HG03571 (cell line): Measurements from ENCODE around the gene TIMP2.
"Not testable (repeated sequence)": the region's sequence is repeated elsewhere in the genome, so short reads cannot be mapped to it uniquely, and the experiment has no call there.

Experiments used
- ATAC-seq: cut with Tn5 transposase; IDR thresholded peaks from one replicate; pipeline ENCODE4 v1.9.1; 2021; ENCODE audit not compliant: unreplicated experiment

Gene TIMP2

DNA sequence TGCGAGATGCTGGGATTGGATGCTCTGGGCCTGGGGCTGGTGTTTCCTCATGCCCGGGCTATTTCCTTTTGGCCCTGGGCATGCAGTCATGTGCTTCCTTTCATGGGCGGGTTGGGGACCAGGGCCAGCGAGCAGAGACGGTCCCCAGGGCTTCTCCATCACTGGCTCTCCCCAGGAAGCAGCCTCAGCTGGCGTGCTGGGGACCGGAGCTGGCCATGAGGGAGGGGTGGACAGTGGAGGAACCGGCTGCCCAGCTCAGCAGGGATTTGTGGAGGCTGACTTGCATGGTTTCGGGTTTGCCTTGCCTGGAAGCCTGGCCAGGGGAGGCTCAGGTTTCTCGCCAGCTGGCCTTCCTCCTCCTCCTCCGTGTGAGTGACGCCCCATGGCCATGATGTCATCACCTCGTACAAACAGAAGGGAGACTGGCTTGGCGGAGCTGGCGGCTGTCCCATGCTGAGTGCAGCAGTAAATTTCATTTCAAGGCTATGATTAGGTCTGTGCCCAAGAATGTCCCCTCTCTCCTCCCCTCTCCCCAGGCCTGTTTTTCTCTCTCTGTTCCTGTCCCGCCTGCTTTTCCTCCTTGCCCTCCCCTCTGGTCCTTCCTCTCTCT, 8.9 kb upstream of the TIMP2 start:
- ATAC-seq = no peak

DNA sequence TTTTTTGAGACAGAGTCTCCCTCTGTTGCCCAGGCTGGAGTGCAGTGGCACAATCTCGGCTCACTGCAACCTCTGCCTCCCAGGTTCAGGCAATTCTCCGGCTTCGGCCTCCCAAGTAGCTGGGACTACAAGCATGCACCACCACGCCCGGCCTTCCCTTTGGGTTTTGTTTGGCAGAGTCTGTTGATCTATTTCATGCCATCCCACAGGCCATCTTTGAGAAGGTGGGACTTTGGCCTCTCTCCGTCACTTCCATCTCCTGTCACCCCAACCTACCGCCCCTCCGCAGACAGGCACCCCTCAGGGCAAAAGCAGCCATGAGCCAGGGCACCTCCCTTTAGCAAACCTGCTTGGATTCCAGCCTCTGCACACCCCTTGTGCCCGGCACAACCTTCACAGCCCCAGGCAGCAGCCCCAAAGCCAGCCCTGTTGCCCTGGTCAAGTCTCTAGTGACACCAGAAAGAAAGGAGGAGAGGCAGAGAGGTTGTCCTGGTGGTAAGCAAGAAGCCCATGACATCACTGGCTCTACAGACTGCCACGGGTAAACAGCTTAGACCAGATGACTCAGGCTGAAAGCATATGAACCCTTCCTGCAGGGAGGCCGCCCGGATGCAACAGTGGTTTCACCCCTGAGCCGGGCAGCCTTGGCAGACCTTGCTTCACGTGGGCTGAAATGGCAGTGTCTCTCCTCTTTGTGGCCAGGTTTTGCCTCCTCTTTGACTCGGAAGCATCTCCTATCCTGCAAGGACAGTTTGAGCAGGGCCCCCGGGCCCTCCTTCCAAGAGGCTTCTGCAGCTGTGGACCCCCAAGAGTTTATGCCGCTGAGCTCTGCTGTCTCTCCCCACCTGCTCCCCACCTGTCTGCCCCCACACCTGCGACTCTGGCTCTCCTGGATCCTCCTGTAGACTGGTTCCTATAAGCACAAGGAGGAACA, 8.1 kb upstream of the TIMP2 start:
- no peak for ATAC-seq

DNA sequence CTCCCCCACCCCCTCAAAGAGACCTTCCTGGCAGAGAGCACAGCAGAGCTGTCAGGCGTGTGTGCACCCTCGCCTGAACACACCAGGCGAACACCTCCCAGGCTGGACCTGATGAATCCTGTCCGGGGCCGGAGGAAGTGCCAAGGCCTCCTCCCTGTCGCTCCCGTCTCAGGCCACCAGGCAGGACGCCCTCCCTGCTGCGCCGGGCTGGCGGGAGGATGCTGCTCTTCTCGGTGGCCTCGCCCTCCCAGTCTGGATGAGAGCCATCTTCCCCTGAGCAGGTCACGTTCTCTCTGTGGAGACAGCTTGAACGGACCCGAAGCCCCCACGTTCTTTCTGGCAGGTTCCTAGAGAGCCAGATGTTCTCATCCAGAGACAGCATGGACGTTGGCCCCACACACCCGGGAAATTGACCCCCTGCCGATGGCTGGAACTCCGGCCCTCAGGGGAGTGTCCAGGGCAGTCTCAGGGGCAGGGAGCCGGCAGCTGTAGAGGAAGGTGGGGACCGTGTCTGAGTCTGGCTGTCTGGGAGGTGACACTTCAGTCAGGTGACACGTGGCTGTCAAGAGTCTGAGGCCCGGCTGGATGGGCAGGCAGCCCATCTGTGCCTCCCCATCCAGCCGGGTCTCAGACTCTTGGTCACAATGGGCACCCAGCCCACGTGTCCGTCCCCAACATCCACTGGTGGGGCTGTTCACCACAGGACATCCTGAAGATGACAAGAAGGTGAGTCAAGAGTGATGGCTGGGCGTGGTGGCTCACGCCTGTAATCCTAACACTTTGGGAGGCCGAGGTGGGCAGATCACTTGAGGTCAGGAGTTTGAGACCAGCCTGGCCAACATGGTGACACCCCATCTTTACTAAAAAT, 5.0 kb upstream of the TIMP2 start:
- ATAC-seq = no peak

DNA sequence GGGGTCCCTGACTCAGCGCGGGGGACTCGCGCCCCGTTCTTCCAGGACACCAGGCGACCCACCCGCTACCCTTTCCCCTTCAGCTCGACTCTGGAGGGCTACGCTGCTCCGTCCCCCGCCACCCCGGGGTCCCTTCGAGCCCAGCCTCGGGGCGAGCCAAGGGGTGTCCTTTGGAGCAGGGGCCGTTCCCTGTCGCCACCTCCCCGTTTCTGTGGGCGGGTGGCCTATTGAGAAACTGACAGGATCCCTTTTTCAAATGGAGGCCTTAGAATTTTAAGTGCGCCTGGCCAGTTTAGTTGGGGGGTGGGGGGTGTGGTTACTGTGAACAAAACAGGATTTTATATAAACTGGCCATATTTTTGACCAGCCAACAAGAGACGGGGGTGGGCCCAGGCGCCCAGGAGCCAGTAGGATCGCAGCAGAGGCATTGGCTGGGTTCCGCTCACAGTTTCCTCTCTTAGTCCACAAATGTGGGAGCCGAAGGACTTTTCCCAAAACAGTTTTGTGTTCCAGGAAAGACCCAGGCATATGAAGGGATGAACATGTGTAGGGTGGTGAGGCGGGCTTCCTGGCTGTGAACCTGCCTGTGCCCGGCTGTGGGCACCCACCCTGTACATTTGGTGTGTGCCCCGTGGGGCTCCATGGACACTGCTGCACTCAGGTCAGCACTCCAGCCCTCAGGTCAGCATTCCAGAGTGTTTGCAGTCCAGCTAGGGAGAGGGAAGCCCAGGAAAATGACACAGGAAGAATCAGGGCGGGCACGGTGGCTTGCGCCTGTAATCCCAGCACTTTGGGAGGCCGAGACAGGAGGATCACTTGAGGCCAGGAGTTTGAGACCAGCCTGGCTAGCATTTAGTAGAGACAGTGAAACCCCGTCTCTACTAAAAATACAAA, 722 bp upstream of the TIMP2 start:
- no peak for ATAC-seq

DNA sequence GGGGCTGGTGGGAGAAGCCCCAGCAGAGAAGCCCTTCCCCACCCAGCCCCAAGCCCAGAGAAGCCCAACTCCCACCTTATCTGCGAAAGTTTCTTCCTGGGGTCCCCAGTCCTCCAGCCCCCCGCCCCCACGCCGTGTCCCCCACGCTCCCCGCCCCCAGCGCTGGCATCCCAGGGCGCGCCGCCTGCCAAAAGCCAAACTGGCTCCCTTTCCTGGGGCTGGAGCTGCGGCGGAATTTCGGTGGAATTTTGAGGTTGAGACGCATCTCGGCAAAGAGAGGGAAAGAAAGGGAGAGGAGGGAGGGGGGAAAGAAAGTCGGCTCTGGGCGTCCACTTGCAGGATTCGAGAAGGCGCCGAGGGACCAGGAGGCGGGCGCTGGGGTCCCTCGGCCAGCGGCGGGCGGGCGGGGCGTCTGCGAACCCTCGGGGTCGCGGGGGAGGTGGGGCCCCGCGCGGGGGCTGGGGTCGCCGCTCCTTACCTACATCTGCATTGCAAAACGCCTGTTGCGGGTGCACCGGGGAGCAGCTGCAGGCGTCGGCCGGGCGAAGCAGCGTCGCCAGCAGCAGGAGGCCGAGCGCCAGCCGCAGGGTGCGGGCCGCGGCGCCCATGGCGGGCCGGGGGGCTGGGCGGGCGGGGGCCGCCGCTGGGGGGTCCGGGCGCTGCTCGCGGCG, 571 bp downstream of the TIMP2 start:
- no peak for ATAC-seq

DNA sequence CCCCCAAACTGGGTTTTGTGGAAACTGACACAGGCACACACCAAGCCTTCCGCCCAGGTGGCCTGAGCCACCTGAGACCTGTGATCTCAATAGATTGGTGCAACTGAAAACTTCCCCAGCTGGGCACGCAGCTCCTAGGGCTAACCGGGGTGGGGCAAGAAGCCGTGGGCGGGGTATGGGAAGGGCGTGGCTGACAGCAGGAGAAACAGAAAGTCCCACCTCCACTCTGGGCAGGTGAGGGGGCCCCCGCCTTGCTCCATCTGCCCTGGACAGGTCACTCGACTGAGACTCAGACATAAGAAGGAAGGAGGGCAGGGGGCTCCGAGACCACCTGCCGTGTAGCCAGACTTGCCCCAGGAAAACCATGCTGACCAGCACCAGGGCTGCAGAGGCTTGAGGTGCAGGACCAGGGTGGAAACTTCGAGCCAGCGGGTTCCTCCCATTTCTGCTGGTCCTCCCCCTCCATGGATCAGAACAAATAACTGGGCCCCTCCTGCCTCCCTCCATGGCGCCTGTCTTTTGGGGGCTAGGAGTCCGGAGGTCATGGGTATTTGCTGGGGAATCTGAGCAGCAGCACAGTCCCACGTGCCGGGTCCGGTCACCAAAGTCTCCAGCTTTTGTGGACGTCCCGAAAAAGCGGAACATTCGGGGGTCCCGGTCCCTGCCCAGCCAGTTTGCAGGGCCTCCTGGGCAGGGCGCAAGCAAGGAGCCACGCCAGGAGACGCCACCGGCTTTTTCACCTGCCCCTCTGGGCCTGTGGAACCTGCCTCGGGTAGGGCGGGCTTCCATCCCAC, 1.3 kb downstream of the TIMP2 start:
- ATAC-seq = no peak

DNA sequence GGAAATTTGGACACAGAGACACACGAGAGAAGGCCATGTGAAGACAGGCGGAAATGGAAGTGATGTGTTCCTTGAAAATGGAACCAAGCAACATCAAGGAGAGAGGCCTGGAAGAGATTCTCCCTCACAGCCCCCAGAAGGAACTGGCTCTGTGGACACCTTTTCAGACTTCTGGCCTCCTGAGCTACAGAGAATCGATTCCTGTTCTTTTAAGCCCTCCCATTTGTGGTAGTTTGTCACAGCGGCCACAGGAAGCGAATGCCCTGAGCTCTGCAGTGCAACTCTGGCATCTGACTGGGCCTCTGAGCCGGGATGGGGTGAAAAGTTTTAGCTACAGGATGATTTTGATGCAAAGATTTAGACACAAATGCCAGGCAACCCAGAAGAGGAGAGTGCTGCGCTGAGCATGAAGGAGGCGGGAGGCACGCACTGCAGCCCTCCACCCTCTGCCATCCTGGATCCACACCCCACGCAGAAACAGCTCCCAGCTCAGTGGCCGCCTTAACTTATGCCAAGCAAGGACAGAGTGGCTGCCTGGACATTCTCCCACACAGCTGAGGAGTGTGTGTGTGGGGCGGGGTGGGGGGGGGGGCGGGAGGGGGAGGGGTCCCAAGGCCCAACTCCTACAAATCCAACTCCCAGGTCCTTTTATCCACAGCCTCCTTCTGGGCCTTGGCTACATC, 2.2 kb downstream of the TIMP2 start:
- ATAC-seq = no peak

DNA sequence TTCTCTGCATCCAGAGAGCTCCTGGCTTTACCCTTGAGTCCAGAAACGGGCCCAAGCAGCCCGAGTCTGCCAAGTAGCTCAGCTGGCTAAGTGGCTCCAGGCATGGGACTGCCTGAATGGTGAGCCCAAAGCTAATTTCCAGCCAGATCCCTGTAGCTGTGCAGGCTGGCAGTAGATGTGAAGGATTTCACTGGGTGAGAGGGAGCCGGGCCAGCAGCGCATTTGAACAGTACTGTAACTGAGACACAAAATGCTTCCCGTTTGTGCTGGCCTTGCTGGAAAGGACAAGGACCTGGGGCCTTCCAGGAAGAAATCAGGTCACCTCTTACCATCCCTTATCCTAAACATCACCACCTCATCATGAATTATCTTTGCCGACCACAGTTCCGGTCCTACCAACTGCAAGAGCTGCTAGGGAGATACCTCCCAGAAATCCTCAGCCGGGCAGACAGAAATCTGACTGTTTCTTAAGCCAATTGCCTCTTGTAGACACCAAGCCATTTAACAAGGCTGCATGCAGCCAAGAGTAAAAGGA, 3.7 kb downstream of the TIMP2 start:
- ATAC-seq = no peak

DNA sequence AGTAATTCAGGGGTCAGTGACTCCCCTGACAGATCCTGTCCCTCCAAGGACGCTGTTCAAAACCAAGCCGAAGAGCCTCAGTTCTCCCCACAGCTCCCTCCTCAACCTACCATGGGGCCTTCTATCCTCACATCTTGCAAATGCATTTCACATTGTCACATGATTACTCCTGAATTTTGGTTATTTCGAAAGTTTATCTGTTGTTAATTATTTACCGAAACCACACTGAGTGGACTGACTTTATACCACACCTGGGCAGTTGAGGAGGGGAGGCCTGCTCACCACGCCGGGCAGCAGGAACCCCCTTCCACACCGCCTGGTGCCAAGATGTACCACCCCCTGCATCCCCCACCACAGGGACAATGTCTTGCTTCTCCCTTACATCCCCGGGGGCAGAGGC, 4.7 kb downstream of the TIMP2 start:
- ATAC-seq = no peak

DNA sequence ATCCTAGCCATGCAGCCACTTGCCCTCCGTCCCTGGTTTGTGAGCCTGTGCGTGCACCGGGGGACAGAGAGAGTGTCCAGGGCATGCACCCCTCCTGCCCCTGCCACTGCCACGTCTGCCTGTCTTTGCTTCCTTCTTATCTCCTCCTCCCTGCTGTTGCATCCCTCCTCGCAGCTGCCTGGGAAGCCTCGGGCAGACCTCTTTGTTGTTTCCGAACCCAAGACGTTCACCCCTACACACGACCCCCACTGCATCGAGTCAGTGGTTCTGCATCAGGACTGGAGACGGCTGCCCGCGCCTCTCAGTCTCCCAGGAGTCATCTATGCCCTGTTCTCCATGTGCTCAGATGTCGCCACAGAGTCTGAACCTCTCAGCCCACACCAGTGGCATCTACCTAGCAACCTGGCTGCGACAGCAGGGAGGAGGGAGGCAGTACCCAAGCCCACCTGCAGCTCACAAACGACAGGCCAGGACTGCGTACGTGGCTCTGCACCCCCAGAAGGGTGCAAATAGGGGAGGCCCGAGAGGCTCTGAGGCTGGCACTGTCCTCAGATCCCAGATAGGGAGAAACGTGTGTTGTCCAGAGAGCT, 5.2 kb downstream of the TIMP2 start:
- no peak for ATAC-seq

DNA sequence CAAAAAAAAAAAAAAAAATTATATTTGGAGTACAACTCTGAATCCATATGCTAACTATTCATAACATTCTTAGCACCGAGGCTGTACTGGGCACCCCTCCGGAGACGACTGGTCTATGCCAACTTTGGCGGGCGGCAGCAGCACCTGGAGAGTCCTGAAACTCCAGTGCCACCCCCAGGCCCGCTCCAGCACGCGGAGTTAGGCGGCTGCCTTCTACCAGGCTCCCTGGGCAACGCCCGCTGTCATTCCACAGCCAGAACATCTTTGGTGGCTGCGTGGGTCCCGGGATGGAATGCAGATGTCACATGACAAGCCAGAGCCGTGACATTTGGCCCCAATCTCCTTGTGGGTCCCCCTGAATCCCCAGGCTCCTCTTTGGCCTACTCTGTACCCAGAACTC, 6.2 kb downstream of the TIMP2 start:
- ATAC-seq = no peak

DNA sequence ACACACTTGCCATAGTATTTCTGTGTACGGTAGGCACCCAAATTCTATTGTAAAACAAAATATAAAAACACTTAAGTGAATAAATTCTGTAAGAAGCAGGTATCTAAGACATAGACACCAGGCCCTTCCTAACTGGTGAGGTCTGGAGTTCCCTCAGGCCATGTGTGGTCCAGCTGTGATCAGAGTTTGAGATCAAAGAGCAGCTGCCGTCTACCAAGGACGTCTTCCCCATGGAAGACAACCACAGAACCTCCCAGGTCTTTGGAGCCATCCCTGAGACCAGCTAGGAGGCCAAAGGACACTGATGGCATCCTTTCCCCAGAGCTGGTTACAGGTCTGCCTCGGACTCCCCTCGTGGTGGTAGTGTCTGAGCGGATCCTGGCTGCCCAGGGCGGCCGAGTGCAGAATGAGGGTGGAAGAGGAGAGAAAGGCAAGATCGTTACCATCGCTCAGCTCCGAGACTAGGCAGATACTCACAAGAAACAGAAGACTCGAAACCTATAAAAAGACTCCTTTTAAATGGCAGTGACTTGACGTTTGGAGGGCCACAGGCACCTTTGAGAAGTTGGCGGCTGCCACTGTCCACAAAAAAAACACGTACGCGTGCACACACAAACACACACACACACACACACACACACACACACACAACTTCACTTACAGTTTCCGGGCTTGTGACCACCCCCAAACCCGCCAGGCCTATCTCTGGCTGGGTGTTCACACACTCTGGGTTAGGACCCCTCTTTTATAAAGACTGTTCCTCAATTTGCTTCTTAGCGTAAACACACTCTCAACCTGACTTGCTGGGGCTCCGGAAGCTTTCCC, 7.5 kb downstream of the TIMP2 start:
- ATAC-seq = no peak

DNA sequence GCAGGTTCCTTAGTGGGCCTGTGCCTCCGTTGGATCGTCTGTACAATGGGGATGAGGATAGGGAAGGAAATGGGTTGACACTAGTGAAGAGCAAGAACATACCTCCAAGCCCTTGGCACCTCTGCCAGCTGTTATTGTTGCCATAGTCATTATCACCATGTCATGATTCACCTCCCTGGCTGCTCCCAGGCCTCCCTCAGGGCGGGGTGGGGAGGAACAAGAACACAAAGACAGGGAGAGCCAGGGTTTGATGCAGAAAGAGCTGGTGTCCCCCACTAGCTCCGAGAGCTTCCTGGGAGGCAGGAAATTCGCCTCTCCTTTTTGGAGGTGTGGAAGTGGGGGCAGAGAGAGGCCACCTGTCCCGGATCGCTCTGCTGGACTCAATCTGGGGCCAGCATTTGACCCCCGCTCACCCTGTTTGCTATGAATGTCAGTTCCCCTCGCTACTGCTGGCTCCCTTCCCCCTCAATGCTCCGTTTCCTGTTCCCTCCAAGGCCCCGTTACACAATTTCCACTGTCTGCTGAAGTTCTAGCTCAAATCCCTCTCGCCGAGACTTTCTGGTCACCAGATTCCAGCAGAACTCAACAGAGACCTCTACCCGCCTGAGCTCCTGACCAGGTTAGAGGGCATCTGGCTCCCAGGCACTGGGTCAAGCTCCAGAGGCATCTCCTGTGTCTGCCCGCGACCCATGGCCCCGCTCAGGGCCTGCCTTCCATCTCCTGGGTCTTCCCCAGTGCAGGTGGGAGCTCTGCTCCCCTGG, 9.1 kb downstream of the TIMP2 start:
- ATAC-seq = no peak

DNA sequence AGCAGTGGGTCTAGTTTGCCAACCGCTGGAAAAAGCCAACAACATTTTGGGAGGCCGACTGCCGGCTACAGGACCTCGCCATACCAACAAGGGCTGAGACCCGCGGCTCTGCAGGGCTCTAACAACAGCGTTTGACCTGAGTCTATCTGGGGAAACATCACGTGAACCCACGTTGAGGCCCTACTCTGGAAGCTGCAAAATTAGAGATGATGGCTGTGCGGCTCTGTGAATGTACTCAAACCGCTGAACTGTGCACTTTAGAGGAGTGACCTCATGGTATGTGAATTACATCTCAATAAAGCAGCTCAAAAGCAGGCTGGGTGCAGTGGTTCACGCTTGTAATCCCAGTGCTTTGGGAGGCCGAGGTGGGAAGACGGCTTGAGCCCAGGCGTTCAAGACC, 12.1 kb downstream of the TIMP2 start:
- ATAC-seq = no peak

DNA sequence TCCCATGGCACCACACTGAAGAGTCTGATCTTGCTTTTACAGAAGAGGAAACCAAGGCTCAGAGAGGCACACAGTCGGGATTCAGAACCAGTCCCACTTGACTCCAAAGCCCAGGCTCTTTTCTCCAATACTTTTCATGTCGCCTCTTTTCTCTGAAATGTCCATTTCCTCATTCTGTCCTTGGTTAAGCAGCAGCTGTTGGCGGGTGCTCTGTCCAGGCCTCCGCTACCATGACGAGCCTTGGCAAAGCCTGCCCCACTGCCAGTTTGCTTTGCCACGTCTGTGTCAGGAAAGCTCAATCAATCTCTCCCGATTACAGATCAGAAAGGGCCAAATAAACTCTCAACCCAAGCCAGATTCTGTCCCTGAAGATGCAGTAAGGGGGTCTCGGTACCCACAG, 13.1 kb downstream of the TIMP2 start:
- ATAC-seq = no peak

DNA sequence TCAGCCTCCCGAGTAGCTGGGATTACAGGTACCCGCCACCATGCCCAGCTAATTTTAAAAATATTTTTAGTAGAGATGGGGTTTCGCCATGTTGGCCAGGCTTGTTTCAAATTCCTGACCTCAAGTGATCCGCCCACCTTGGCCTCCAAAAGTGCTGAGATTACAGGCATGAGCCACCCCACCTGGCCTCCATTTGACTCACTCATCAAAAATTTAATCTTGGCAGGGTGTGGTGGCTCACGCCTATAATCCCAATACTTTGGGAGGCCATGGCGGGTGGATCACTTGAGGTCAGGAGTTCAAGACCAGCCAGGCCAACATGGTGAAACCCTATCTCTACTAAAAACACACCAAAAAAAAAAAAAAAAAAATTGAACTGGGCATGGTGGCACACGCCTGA, 13.6 kb downstream of the TIMP2 start:
- ATAC-seq = not testable (repeated sequence)
